Left lung (tissue), 10 donors: ENCODE data around the gene PSPN. TPM values are rescaled to one million over a fixed set of nuclear protein-coding genes. Genes with fewer than 3 reads are reported as not detected.

ENCODE experiments used
- ATAC-seq: fragments of 200-7000 bp; cut with Tn5 transposase; one replicate; pipeline ENCODE4 v1.9.1; 2020; ENCODE audit warnings: moderate library complexity
- DNase-seq, 4 donors: peaks; one replicate each; pipeline ENCODE4 v3.0.0-alpha.2; 2013 to 2020
- H3K27ac ChIP-seq, 2 donors: fragments of 200-600 bp; sonication (generic) in 1 of 2; one replicate each; pipeline versions ENCODE4 v1.5.0 to v1.8.0; 2020 to 2021
- H3K27me3 ChIP-seq, 2 donors: fragments of 200-600 bp; sonication (generic) in 1 of 2; one replicate each; pipeline versions ENCODE4 v1.5.0 to v1.8.0; 2020 to 2021
- H3K36me3 ChIP-seq, 2 donors: fragments of 200-600 bp; sonication (generic) in 1 of 2; one replicate each; pipeline versions ENCODE4 v1.5.0 to v1.8.0; 2020 to 2021
- H3K4me1 ChIP-seq, 2 donors: fragments of 200-600 bp; one replicate each; pipeline ENCODE4 v1.8.0; 2021
- H3K4me3 ChIP-seq, 2 donors: fragments of 200-600 bp; sonication (generic) in 1 of 2; one replicate each; pipeline versions ENCODE4 v1.5.0 to v1.8.0; 2020 to 2021; ENCODE audit warnings: mild to moderate bottlenecking in 1 of 2
- H3K9me3 ChIP-seq, 2 donors: fragments of 200-600 bp; sonication (generic) in 1 of 2; one replicate each; pipeline versions ENCODE4 v1.5.0 to v1.8.0; 2020 to 2021
- CTCF ChIP-seq, 2 donors: fragments of 200-600 bp; sonication (generic) in 1 of 2; IDR thresholded peaks; one replicate each; pipeline versions ENCODE4 v1.5.0 to v1.8.0; 2021; ENCODE audit warnings: antibody characterized with exemption in 2 of 2
- intact Hi-C, 2 donors: fragments of 100-400 bp; cut with DNase I; formaldehyde crosslinking; loops; one replicate each; pipeline versions ENCODE4 v1.11.2 to v1.14.2; 2022
- polyA plus RNA-seq, 6 donors: library from polyadenylated mRNA; unstranded; fragments of 120-200 nt; gene quantifications; one replicate each; pipeline ENCODE4 v1.2.1, GENCODE V29; 2013; ENCODE audit not compliant: insufficient read length in 6 of 6
- total RNA-seq, 2 donors: library from RNA; stranded (reverse); fragmentation: NEBNext Ultra II Directional; extraction: Animal tissue kit (Norgen Biotek cat#: 25700); gene quantifications; one replicate each; pipeline ENCODE4 v1.2.1, GENCODE V29; 2021
- donor health status: DM: no; HTN: yes; CAD: no.
- donor health status: DM: no; HTN: no; CAD: no.

PSPN gene
- total and polyA plus RNA-seq, 8 donors: 1.8 to 2.7 (median 2.3) TPM

- no peak for DNase-seq
- H3K4me3 ChIP-seq: no peak overlapping the region
- no peaks in the 10 kb centered on the region for H3K9me3 ChIP-seq
- H3K36me3 ChIP-seq: peaks cover 0 to 64% of the 10 kb centered on the region in 2 donors
- no peaks in the 10 kb centered on the region for H3K27me3 ChIP-seq
- no peak overlapping the region for H3K27ac ChIP-seq
- peaks cover 0 to 7% of the 10 kb centered on the region in 2 donors for H3K4me1 ChIP-seq
- no peak for ATAC-seq
- no peak for TF ChIP-seq CTCF (IDR thresholded peaks at IDR 0.05)
- intact Hi-C loops: no loop called here
Measured at GRCh38 chr19:6378041-6378440, 2.3 kb upstream of the PSPN start.

- intact Hi-C loops: no loop called here
- ATAC-seq (no peak), DNase-seq (no peak)
- TF ChIP-seq CTCF (IDR thresholded peaks at IDR 0.05): no peak
- no peak overlapping the region for H3K4me3 ChIP-seq
- peaks cover 3 to 12% of the 10 kb centered on the region in 2 donors for H3K4me1 ChIP-seq
- no peaks in the 10 kb centered on the region for H3K27me3 ChIP-seq
- H3K9me3 ChIP-seq: no peaks in the 10 kb centered on the region
- H3K36me3 ChIP-seq: peaks cover 0 to 50% of the 10 kb centered on the region in 2 donors
- no peak overlapping the region for H3K27ac ChIP-seq
Measured at GRCh38 chr19:6376512-6377190, 918 bp upstream of the PSPN start.

- Histone ChIP-seq H3K4me1 (peaks cover 3 to 12% of the 10 kb centered on the region in 2 donors), H3K4me3 (no peak overlapping the region), H3K27ac (no peak overlapping the region), H3K9me3 (no peaks in the 10 kb centered on the region), H3K27me3 (no peaks in the 10 kb centered on the region), H3K36me3 (peaks cover 0 to 32% of the 10 kb centered on the region in 2 donors)
- intact Hi-C loops: no loop called here
- ATAC-seq (no peak), DNase-seq (no peak)
- TF ChIP-seq CTCF (IDR thresholded peaks at IDR 0.05): no peak
Measured at GRCh38 chr19:6374711-6375410, 872 bp downstream of the PSPN start.

- H3K4me1 ChIP-seq: peaks cover 3 to 12% of the 10 kb centered on the region in 2 donors
- intact Hi-C loops: no loop called here
- DNase-seq: no peak
- ATAC-seq: no peak
- no peaks in the 10 kb centered on the region for H3K27me3 ChIP-seq
- peak overlapping the region in 1 of 2 donors; percentile 53 for H3K27ac ChIP-seq
- H3K4me3 ChIP-seq: peak overlapping the region in 1 of 2 donors; percentile 93
- H3K36me3 ChIP-seq: peaks cover 0 to 29% of the 10 kb centered on the region in 2 donors
- H3K9me3 ChIP-seq: no peaks in the 10 kb centered on the region
- TF ChIP-seq CTCF (IDR thresholded peaks at IDR 0.05): no peak
Measured at GRCh38 chr19:6374161-6374709, 1.5 kb downstream of the PSPN start.

- no peak for TF ChIP-seq CTCF (IDR thresholded peaks at IDR 0.05)
- Histone ChIP-seq H3K4me1 (peaks cover 3 to 12% of the 10 kb centered on the region in 2 donors), H3K27me3 (no peaks in the 10 kb centered on the region), H3K4me3 (peak overlapping the region; percentile 11 to 93), H3K27ac (peak overlapping the region; percentile 48 to 53), H3K9me3 (no peaks in the 10 kb centered on the region), H3K36me3 (peaks cover 0 to 29% of the 10 kb centered on the region in 2 donors)
- intact Hi-C loops: no loop called here
- no peak for ATAC-seq
- DNase-seq: no peak
Measured at GRCh38 chr19:6373813-6374108, 2.0 kb downstream of the PSPN start.
